Measurements from ENCODE around the gene ALKBH6.

GRCh38 chr19:36061367-36061766 lies 47.4 kb upstream of the ALKBH6 start:
- TF ChIP-seq CTCF (conservative IDR thresholded peaks at IDR 0.05; ENCODE audit: low read depth, low read length): no peak
- no peak for TF ChIP-seq EZH2 (IDR thresholded peaks at IDR 0.05; ENCODE audit: borderline replicate concordance, low read depth, low read length, poor library complexity, severe bottlenecking)
